GM18502 (cell line): ENCODE measurements around the gene PAQR3.

Experiments used
- ATAC-seq: cut with Tn5 transposase; IDR thresholded peaks from one replicate; pipeline ENCODE4 v1.9.1; 2021; ENCODE audit warnings: mild to moderate bottlenecking; ENCODE audit not compliant: unreplicated experiment, poor library complexity

PAQR3 gene

GRCh38 chr4:78938868-78939666 lies at the start of gene PAQR3:
TSS of gene PAQR3 (minus strand) at chr4:78939438. CDS start at chr4:78939224, 214 bp downstream.
- peak; percentile 98 for ATAC-seq

GRCh38 chr4:78987683-78988082 lies 48.4 kb upstream of the PAQR3 start:
- ATAC-seq = no peak

- ATAC-seq = no peak
Observed at GRCh38 chr4:78984593-78984992, 45.4 kb upstream of the PAQR3 start.

- ATAC-seq = no peak
Observed at GRCh38 chr4:78975865-78976264, 36.6 kb upstream of the PAQR3 start.

- no peak for ATAC-seq
Observed at GRCh38 chr4:78971776-78972175, 32.5 kb upstream of the PAQR3 start.

GRCh38 chr4:78971326-78971725 lies 32.1 kb upstream of the PAQR3 start:
- ATAC-seq = no peak

- ATAC-seq = no peak
Observed at GRCh38 chr4:78962597-78963115, 23.4 kb upstream of the PAQR3 start.

GRCh38 chr4:78960926-78961325 lies 21.7 kb upstream of the PAQR3 start:
- ATAC-seq = no peak

- no peak for ATAC-seq
Observed at GRCh38 chr4:78956975-78957374, 17.7 kb upstream of the PAQR3 start.

GRCh38 chr4:78953769-78954666 lies 14.8 kb upstream of the PAQR3 start:
- ATAC-seq = no peak

- ATAC-seq = no peak
Observed at GRCh38 chr4:78953231-78953630, 14.0 kb upstream of the PAQR3 start.

- peak; percentile 87 for ATAC-seq
Observed at GRCh38 chr4:78951862-78952472, 12.7 kb upstream of the PAQR3 start.

- ATAC-seq = no peak
Observed at GRCh38 chr4:78949735-78950134, 10.5 kb upstream of the PAQR3 start.

- ATAC-seq = no peak
Observed at GRCh38 chr4:78945651-78946179, 6.5 kb upstream of the PAQR3 start.

- ATAC-seq = no peak
Observed at GRCh38 chr4:78944381-78944780, 5.1 kb upstream of the PAQR3 start.

GRCh38 chr4:78940752-78941151 lies 1.5 kb upstream of the PAQR3 start:
- ATAC-seq = no peak

GRCh38 chr4:78939667-78940008 lies 400 bp upstream of the PAQR3 start:
- ATAC-seq = peak; percentile 27

- ATAC-seq = no peak
Observed at GRCh38 chr4:78938474-78938867, 767 bp downstream of the PAQR3 start.

GRCh38 chr4:78937837-78938236 lies 1.4 kb downstream of the PAQR3 start:
- no peak for ATAC-seq

- ATAC-seq = no peak
Observed at GRCh38 chr4:78936989-78937388, 2.2 kb downstream of the PAQR3 start.
